Epithelial cell of prostate (primary cell): ENCODE results near the gene NSUN6.

ENCODE experiments used
- DNase-seq: peaks from one replicate; pipeline ENCODE4 v3.0.0-alpha.2; 2011; ENCODE audit warnings: low read depth, low spot score
- H3K27ac ChIP-seq: fragments of 450-650 bp; 2 replicates; pipeline ENCODE4 v1.5.1; 2017; ENCODE audit warnings: mild to moderate bottlenecking

The NSUN6 gene

GRCh38 chr10:18514537-18514936 lies 136.8 kb downstream of the NSUN6 start:
- no peak for DNase-seq
- H3K27ac ChIP-seq: no peak overlapping the region

GRCh38 chr10:18508587-18508986 lies 142.8 kb downstream of the NSUN6 start:
- no peak for DNase-seq
- H3K27ac ChIP-seq: no peak overlapping the region

GRCh38 chr10:18505456-18506118 lies 145.8 kb downstream of the NSUN6 start:
- no peak for DNase-seq
- no peak overlapping the region for H3K27ac ChIP-seq

- DNase-seq: no peak
- H3K27ac ChIP-seq: no peak overlapping the region
These were observed 147.2 kb downstream of the NSUN6 start for GRCh38 chr10:18504161-18504560.

- no peak for DNase-seq
- no peak overlapping the region for H3K27ac ChIP-seq
These were observed 149.8 kb downstream of the NSUN6 start for GRCh38 chr10:18501629-18502028.

- no peak overlapping the region for H3K27ac ChIP-seq
- DNase-seq: no peak
These were observed 150.2 kb downstream of the NSUN6 start for GRCh38 chr10:18501198-18501597.

- no peak for DNase-seq
- H3K27ac ChIP-seq: no peak overlapping the region
These were observed 150.8 kb downstream of the NSUN6 start for GRCh38 chr10:18500576-18500975.

GRCh38 chr10:18498998-18499397 lies 152.4 kb downstream of the NSUN6 start:
- no peak overlapping the region for H3K27ac ChIP-seq
- no peak for DNase-seq

- no peak overlapping the region for H3K27ac ChIP-seq
These were observed 153.5 kb downstream of the NSUN6 start for GRCh38 chr10:18497806-18498369.

More at GRCh38 chr10:18497806-18498369, 153.5 kb downstream of the NSUN6 start:
- no peak for DNase-seq
